Measurements from ENCODE around the gene TOP1. TPM values are rescaled to one million over a fixed set of nuclear protein-coding genes. Genes with fewer than 3 reads are reported as not detected.

Gene TOP1
- total and polyA plus RNA-seq, 2 donors from 2014 or later, result 23.4 to 49.9 TPM

DNA sequence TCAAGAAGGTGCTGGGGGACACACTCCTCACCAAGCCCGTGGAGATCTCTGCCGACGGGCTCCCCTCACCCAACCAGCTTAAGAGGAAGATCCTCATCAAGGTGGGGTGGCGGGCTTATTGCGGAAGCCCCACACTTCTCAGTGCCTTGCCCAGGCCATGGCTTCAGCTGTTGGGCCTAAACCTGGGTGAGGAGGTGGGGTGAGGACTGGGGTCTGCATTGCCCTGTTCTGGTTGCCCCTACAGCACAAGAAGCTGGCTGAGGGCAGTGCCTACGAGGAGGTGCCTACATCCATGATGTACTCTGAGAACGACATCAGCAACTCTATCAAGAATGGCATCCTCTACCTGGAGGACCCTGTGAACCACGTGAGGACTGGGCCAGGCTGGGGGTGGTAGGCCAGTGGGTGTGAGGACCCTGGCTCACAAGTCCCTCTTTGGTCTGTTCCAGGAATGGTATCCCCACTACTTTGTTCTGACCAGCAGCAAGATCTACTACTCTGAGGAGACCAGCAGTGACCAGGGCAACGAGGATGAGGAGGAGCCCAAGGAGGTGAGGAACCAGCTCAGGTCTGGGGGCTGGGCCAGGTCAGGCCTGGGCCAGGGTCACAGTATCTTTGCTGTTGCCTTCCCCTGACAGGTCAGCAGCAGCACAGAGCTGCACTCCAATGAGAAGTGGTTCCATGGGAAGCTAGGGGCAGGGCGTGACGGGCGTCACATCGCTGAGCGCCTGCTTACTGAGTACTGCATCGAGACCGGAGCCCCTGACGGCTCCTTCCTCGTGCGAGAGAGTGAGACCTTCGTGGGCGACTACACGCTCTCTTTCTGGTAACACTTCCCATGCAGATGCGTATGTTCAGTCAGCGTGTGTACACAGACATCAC is 136.6 kb downstream of the TOP1 start:
- no peak overlapping the region for H3K27ac ChIP-seq (ENCODE audit: low read depth in 2 of 2, low read length in 2 of 2)
- H3K36me3 ChIP-seq (ENCODE audit: control insufficient read depth in 2 of 3, insufficient read depth in 3 of 3, low read length in 3 of 3), result peaks cover 10 to 67% (median 54%) of the 10 kb centered on the region in 3 donors
- FAIRE-seq, result no peak
- H3K27me3 ChIP-seq (ENCODE audit: control insufficient read depth, insufficient read depth, low read length), result no peaks in the 10 kb centered on the region
- intact Hi-C loops (cut with DNase I), result no loop called here
- no peaks in the 10 kb centered on the region for H3K9me3 ChIP-seq (ENCODE audit: control insufficient read depth in 2 of 3, insufficient read depth in 1 of 3, low read length in 3 of 3)
- TF ChIP-seq, protein P1, sequence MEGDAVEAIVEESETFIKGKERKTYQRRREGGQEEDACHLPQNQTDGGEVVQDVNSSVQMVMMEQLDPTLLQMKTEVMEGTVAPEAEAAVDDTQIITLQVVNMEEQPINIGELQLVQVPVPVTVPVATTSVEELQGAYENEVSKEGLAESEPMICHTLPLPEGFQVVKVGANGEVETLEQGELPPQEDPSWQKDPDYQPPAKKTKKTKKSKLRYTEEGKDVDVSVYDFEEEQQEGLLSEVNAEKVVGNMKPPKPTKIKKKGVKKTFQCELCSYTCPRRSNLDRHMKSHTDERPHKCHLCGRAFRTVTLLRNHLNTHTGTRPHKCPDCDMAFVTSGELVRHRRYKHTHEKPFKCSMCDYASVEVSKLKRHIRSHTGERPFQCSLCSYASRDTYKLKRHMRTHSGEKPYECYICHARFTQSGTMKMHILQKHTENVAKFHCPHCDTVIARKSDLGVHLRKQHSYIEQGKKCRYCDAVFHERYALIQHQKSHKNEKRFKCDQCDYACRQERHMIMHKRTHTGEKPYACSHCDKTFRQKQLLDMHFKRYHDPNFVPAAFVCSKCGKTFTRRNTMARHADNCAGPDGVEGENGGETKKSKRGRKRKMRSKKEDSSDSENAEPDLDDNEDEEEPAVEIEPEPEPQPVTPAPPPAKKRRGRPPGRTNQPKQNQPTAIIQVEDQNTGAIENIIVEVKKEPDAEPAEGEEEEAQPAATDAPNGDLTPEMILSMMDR (IDR thresholded peaks at IDR 0.05; ENCODE audit: borderline replicate concordance, extremely low read depth, insufficient read depth), result no peak
- H3K9ac ChIP-seq (ENCODE audit: low read length in 3 of 3), result no peak overlapping the region
- no peak overlapping the region for H3K4me3 ChIP-seq (ENCODE audit: low read length in 3 of 3)
- DNase-seq, result peak in 1 of 5 donors; percentile 43
- no peaks in the 10 kb centered on the region for H3K4me1 ChIP-seq (ENCODE audit: control insufficient read depth in 2 of 3, insufficient read depth in 2 of 3, low read depth in 1 of 3, low read length in 3 of 3)

DNA sequence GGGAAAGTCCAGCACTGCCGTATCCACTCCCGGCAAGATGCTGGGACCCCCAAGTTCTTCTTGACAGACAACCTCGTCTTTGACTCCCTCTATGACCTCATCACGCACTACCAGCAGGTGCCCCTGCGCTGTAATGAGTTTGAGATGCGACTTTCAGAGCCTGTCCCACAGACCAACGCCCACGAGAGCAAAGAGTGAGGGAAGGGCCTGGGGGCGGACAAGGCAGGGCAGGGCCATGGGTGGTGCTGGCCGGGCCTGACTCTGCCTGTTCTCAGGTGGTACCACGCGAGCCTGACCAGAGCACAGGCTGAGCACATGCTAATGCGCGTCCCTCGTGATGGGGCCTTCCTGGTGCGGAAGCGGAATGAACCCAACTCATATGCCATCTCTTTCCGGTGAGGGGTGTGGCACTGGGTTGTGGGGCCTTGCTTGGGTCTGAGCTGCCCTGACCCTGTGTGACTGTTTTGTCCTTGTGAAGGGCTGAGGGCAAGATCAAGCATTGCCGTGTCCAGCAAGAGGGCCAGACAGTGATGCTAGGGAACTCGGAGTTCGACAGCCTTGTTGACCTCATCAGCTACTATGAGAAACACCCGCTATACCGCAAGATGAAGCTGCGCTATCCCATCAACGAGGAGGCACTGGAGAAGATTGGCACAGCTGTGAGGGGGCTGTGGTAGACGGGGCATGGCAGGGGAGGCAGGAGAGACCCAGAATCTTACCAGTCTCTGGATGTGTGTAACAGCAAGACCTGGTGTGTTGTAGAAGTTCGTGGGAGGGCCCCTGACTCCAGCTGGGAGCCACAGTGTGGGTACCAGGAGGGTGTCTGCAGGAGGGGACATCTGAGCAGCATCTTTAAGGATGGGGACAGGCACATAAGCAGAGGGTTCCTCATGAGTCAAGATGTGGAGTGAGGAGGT is 137.8 kb downstream of the TOP1 start:
- no peak overlapping the region for H3K27ac ChIP-seq (ENCODE audit: low read depth in 2 of 2, low read length in 2 of 2)
- FAIRE-seq (no peak), DNase-seq (peak in 1 of 5 donors; percentile 56)
- peaks cover 14 to 63% (median 54%) of the 10 kb centered on the region in 3 donors for H3K36me3 ChIP-seq (ENCODE audit: control insufficient read depth in 2 of 3, insufficient read depth in 3 of 3, low read length in 3 of 3)
- no peak overlapping the region for H3K4me3 ChIP-seq (ENCODE audit: low read length in 3 of 3)
- TF ChIP-seq, protein P1 (IDR thresholded peaks at IDR 0.05; ENCODE audit: borderline replicate concordance, extremely low read depth, insufficient read depth), result no peak
- no peaks in the 10 kb centered on the region for H3K9me3 ChIP-seq (ENCODE audit: control insufficient read depth in 2 of 3, insufficient read depth in 1 of 3, low read length in 3 of 3)
- H3K4me1 ChIP-seq (ENCODE audit: control insufficient read depth in 2 of 3, insufficient read depth in 2 of 3, low read depth in 1 of 3, low read length in 3 of 3), result no peaks in the 10 kb centered on the region
- no peak overlapping the region for H3K9ac ChIP-seq (ENCODE audit: low read length in 3 of 3)
- intact Hi-C loops (cut with DNase I), result no loop called here
- H3K27me3 ChIP-seq (ENCODE audit: control insufficient read depth, insufficient read depth, low read length), result no peaks in the 10 kb centered on the region

DNA sequence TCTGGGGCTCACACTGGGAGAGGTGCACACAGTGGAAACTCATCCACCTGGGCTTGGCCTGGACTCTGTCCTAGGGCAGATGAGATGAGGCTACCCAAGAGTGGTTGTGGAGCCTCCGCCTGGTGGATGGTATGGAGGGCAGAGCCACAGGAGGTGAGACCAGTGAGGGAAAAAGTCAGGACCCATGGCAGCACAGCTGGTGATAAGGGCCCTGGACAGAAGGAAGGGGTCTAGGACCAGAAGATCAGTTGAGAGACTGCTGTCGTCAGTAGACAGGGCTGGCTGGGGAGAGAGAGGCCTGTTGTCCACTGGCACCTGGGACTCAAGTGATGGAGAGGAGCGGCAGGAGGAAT is 138.5 kb downstream of the TOP1 start:
- Histone ChIP-seq H3K4me1 (ENCODE audit: control insufficient read depth in 2 of 3, insufficient read depth in 2 of 3, low read depth in 1 of 3, low read length in 3 of 3) (peaks cover 0 to 3% (median 0%) of the 10 kb centered on the region in 3 donors), H3K4me3 (ENCODE audit: low read length in 3 of 3) (no peak overlapping the region), H3K27ac (ENCODE audit: low read depth in 2 of 2, low read length in 2 of 2) (no peak overlapping the region), H3K9me3 (ENCODE audit: control insufficient read depth in 2 of 3, insufficient read depth in 1 of 3, low read length in 3 of 3) (no peaks in the 10 kb centered on the region), H3K27me3 (ENCODE audit: control insufficient read depth, insufficient read depth, low read length) (no peaks in the 10 kb centered on the region), H3K9ac (ENCODE audit: low read length in 3 of 3) (no peak overlapping the region), H3K36me3 (ENCODE audit: control insufficient read depth in 2 of 3, insufficient read depth in 3 of 3, low read length in 3 of 3) (peaks cover 14 to 63% (median 54%) of the 10 kb centered on the region in 3 donors)
- DNase-seq (no peak), FAIRE-seq (no peak)
- intact Hi-C loops (cut with DNase I), result no loop called here
- TF ChIP-seq, protein P1 (IDR thresholded peaks at IDR 0.05; ENCODE audit: borderline replicate concordance, extremely low read depth, insufficient read depth), result no peak
